Stimulated activated CD8-positive, alpha-beta memory T cell treated with anti-CD3 and anti-CD28 coated beads, Interleukin-7, amount 100 ng/mL, for 1 hour (primary cell): ENCODE data around the gene PPFIA1.

Experiments
- DNase-seq, 2 donors: peaks; one replicate each; pipeline ENCODE4 v3.0.0-alpha.2; 2020; ENCODE audit warnings: low read depth in 2 of 2

The PPFIA1 gene

GRCh38 chr11:70297341-70297740, 26.9 kb downstream of the PPFIA1 start:
- DNase-seq, result no peak

GRCh38 chr11:70298243-70298915, 27.9 kb downstream of the PPFIA1 start:
- DNase-seq, result no peak

GRCh38 chr11:70299636-70300035, 29.1 kb downstream of the PPFIA1 start:
- DNase-seq, result no peak

GRCh38 chr11:70301191-70301590, 30.7 kb downstream of the PPFIA1 start:
- no peak for DNase-seq

- no peak for DNase-seq
These were observed 31.4 kb downstream of the PPFIA1 start for GRCh38 chr11:70301721-70302418.

- DNase-seq, result no peak
These were observed 31.9 kb downstream of the PPFIA1 start for GRCh38 chr11:70302419-70302752.

GRCh38 chr11:70303070-70303469, 32.6 kb downstream of the PPFIA1 start:
- no peak for DNase-seq

GRCh38 chr11:70304208-70304603, 33.7 kb downstream of the PPFIA1 start:
- no peak for DNase-seq

GRCh38 chr11:70305501-70305900, 35.0 kb downstream of the PPFIA1 start:
- no peak for DNase-seq

GRCh38 chr11:70306586-70307033, 36.1 kb downstream of the PPFIA1 start:
- no peak for DNase-seq

- no peak for DNase-seq
These were observed 36.7 kb downstream of the PPFIA1 start for GRCh38 chr11:70307176-70307575.

- no peak for DNase-seq
These were observed 41.1 kb downstream of the PPFIA1 start for GRCh38 chr11:70311616-70312015.

GRCh38 chr11:70312401-70313357, 42.2 kb downstream of the PPFIA1 start:
- no peak for DNase-seq

GRCh38 chr11:70313945-70314344, 43.5 kb downstream of the PPFIA1 start:
- DNase-seq, result no peak

GRCh38 chr11:70314730-70315129, 44.2 kb downstream of the PPFIA1 start:
- no peak for DNase-seq

- no peak for DNase-seq
These were observed 45.2 kb downstream of the PPFIA1 start for GRCh38 chr11:70315716-70316115.

- DNase-seq, result no peak
These were observed 47.3 kb downstream of the PPFIA1 start for GRCh38 chr11:70317581-70318305.

GRCh38 chr11:70319396-70320076, 49.0 kb downstream of the PPFIA1 start:
- no peak for DNase-seq

GRCh38 chr11:70322666-70323065, 52.2 kb downstream of the PPFIA1 start:
- no peak for DNase-seq

GRCh38 chr11:70323806-70324205, 53.3 kb downstream of the PPFIA1 start:
- no peak for DNase-seq
